ENCODE data around the gene LHFPL2.
"Not testable (repeated sequence)": the region's sequence is repeated elsewhere in the genome, so short reads cannot be mapped to it uniquely, and the experiment has no call there.

Gene LHFPL2

DNA sequence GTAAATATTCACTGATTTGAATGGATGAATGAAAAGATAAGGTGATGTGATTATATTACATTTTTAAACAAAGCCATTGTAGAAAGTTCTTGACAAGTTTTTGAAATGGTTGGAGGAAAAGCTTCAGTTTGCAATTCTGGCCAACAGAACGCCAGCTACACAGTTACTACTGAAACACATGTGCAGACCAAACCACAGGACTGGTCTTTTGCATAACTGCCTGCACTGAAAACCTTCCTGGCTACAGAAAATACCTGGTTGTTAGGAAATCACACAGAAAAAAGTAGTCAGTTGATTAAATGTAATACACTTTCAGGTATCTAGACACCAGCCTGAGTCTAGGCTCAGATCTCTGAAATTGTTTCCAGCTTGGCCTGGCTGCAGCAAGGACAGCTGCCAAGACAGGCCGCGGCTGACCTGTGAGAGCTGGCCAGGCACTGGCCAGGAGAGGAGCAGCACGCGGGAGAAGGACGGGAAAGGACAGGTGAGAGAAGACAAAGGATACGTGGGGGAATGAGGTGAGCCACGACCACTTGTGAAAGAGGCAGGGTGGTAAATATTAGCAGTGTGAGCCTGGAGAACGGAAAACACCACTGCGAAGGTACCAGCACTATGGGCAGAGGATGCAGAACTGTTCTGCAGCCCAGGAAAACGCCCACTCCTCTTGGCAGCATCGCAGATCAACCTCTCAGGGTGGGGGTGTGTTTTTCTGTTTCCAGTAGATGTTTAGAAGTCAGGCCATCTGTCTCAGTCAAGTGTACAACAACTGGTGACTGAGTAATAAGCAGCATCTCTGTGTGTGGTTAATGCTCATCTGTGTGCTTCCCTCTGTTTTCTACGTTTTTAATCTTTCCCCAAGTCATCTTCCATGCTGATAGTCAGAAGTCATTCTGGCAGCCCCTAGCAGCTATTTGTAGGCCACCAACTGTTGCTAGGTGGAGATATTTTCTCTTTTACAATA lies 150.7 kb downstream of the LHFPL2 start:
- DNase-seq = no peak

- no peak for DNase-seq
Measured at GRCh38 chr5:78496373-78496772, 152.2 kb downstream of the LHFPL2 start.

DNA sequence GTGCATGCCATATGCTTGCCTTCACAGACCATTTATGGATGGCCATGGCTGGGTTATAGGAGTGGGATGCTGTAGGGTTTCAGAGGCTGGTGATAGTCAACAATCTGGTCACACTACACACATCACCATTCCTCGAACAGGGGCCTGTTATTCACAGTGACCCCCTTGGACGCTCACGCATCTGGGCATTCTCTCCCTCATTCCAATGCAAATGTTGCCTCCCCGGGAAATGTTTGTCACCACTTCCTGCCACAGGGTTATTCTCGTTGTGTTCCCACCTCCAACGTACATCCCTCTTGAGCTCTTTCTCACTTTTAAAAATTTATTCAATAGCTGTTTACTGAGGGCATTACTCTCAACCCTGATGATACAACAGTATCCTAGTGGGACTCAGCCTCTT lies 152.8 kb downstream of the LHFPL2 start:
- no peak for DNase-seq

DNA sequence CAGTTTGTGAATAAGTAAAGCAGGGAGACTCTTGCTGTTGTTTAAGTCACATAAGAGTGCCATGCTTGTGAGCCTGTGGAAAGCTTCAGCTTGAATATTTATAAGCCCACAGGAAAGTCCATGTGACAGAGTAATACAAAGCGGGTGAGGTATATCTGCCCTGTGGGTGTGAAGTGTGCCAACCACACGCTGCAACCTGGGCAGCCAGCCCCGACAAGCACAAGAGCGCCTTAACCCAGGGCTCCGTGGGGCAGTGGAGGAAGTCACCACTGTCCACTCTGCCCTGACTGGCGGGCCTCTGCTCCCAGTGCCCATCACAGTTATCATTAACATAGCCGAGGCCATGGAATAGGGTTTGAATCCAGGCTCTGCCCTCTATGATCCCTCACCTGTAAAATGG lies 155.9 kb downstream of the LHFPL2 start:
- DNase-seq = no peak

- DNase-seq = no peak
Measured at GRCh38 chr5:78492224-78492623, 156.3 kb downstream of the LHFPL2 start.

- no peak for DNase-seq
Measured at GRCh38 chr5:78490709-78491485, 157.7 kb downstream of the LHFPL2 start.

- no peak for DNase-seq
Measured at GRCh38 chr5:78487846-78488245, 160.7 kb downstream of the LHFPL2 start.

GRCh38 chr5:78486218-78486617 lies 162.4 kb downstream of the LHFPL2 start:
- no peak for DNase-seq

DNA sequence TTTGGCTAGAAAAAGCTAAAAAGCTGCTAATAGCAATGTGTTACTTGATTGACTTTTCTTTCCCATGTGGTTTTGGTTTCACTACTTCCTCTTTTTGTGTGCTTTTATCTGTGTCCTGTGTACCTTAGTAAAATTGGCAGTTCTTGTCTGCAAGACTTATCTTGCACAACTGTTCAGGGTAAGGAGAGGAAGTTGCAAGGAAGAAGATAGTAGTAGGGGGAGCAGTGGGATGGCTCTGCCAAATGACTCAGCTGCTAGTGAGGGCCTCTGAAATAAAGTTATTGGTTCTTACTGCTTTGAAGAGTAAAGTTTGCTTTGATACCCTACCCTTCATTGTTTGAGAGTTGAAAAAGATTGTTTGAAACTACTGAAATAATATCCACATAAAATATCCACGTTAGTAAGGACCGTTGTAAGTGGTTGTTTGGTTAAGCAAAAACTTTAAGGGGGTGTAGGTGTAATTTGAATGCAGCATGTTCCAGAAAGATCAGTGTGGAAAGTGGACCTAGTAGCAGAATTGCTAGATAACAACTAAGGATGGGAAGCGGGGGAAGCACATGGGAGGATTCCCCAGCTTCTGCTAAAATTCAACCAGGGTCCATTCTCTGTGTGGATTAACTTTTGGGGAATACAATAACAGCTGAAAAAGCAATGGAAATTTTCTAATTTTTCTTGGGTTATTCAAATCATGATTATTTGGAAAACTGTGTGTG lies 164.6 kb downstream of the LHFPL2 start:
- DNase-seq = no peak

GRCh38 chr5:78482948-78483347 lies 165.6 kb downstream of the LHFPL2 start:
- no peak for DNase-seq

DNA sequence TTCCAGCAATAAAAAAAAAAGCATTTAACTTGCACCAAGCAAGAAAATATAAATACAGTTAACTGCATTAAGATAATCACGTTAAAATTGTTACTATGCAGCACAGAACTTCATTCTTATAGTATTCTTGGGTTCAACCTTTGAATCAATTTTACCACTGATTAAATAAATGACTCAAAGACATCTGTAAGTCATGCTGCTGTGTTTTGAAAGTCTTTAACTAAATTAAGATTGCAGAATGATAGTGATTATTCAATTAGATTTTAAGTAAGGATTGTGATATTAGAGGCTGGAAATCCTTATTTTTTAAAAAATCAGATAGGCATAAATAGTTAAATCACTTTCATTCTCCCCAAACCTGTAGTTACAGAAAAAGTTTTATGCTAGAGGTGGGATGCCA lies 171.8 kb downstream of the LHFPL2 start:
- DNase-seq = no peak

DNA sequence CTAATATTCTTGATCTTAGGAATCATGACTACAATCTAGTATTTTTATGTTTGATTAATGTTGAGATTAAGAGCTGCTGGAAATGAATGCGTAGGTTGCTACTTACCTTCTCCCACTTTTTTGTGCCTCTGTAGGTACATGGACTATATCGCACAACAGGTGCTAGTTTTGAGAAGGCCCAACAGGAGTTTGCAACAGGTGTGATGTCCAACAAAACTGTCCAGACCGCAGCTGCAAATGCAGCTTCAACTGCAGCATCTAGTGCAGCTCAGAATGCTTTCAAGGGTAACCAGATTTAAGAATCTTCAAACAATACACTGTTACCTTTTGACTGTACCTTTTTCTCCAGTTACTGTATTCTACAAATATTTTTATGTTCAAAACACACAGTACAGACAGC lies 173.2 kb downstream of the LHFPL2 start:
- no peak for DNase-seq

DNA sequence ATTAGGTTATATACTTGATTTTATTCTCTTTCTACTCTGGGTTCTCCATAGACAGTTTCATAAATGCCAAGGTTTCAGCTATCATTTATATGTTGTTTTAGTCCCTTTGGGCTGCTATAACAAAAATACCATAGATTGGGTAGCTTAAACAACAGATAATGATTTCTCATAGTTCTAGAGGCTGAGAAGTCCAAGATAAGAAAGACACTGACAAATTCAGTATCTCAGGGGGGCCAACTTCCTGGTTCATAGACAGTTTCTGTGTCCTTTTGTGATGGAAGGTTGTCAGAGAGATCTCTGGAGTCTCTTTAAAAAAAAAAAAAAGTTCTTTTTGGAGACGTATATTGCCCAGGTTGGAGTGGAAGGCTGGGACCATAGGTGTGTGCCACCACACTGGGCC lies 174.8 kb downstream of the LHFPL2 start:
- DNase-seq = no peak

GRCh38 chr5:78472469-78473106 lies 176.0 kb downstream of the LHFPL2 start:
- no peak for DNase-seq

- DNase-seq = no peak
Measured at GRCh38 chr5:78471896-78472295, 176.7 kb downstream of the LHFPL2 start.

GRCh38 chr5:78467752-78468357 lies 180.7 kb downstream of the LHFPL2 start:
- DNase-seq = no peak

GRCh38 chr5:78467140-78467539 lies 181.4 kb downstream of the LHFPL2 start:
- DNase-seq = no peak

DNA sequence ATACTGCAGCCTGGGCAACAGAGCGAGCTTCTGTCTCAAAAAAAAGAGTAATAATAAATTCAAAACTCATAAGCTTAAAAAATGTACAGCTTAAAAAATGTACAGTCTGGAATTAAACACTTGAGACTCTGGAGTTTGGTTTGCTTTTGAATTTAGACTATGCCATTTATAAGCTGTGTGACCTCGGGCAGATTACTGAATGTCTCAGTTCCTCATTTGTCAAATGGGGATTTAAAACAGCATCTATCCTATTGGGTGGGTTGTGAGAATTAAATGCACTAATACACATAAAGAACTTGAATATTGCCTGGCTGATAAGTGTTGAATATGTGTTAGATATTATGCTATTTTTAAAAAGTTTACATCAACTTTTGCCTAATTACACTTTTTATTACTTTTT lies 189.7 kb downstream of the LHFPL2 start:
- no peak for DNase-seq

DNA sequence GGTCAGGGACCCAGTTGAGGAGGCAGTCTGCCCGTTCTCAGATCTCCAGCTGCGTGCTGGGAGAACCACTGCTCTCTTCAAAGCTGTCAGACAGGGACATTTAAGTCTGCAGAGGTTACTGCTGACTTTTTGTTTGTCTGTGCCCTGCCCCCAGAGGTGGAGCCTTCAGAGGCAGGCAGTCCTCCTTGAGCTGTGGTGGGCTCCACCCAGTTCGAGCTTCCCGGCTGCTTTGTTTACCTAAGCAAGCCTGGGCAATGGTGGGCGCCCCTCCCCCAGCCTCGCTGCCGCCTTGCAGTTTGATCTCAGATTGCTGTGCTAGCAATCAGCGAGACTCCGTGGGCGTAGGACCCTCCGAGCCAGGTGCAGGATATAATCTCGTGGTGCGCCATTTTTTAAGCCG lies 191.1 kb downstream of the LHFPL2 start:
- not testable (repeated sequence) for DNase-seq

GRCh38 chr5:78449103-78449502 lies 199.5 kb downstream of the LHFPL2 start:
- DNase-seq = no peak

GRCh38 chr5:78447775-78448424 lies 200.7 kb downstream of the LHFPL2 start:
- no peak for DNase-seq

Data from T-helper 9 cell (primary cell).